ENCODE measurements around the gene SLC26A2. TPM values are rescaled to one million over a fixed set of nuclear protein-coding genes. Genes with fewer than 3 reads are reported as not detected.
A peak's percentile ranks its signal among the peaks of the same experiment; 100 is the strongest.

SLC26A2 gene
- total RNA-seq, 1 donor from 2014 or later, result 1.8 TPM

DNA sequence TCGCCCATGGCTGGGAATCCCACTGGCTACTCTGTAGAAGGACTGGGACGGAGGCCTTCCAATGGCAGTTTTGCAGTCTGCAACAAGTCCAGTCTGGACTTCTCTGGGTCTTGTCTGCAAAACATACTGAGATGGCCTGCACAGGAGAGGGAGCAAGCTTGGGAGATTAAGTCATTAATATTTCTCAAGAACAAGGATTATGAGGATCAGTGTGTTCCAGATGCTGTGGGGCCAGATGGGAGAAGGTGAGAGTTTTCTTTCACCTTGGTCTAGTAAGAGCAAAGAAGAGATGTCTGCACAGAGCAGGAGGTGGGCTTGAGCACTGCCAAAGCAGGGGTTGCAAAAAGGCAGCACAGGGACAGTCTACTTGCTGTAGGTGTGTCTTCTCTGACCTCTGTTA is 15.9 kb upstream of the SLC26A2 start, which contains the start of gene PDE6A:
PDE6A (minus strand) TSS at position 128 of the 400 bp plus-strand sequence; CDS start at position 8, 120 bp downstream.
- DNase-seq (ENCODE audit: low read depth) (no peak), FAIRE-seq (no peak)
- Histone ChIP-seq H3K4me3 (ENCODE audit: low read depth, low read length) (no peak within 1 kb of the TSS), H3K27me3 (ENCODE audit: control insufficient read depth, insufficient read depth, low read length) (no peaks in the 10 kb centered on the region), H3K36me3 (ENCODE audit: control insufficient read depth, insufficient read depth, low read length) (no peaks in the 10 kb centered on the region)
- no peak for TF ChIP-seq CTCF (IDR thresholded peaks at IDR 0.05; ENCODE audit: insufficient read depth, low read length, severe bottlenecking)

GRCh38 chr5:149946118-149946517 is 14.4 kb upstream of the SLC26A2 start:
- H3K4me3 ChIP-seq (ENCODE audit: low read depth, low read length), result no peak overlapping the region
- no peak for DNase-seq (ENCODE audit: low read depth)
- no peaks in the 10 kb centered on the region for H3K27me3 ChIP-seq (ENCODE audit: control insufficient read depth, insufficient read depth, low read length)
- TF ChIP-seq CTCF (IDR thresholded peaks at IDR 0.05; ENCODE audit: insufficient read depth, low read length, severe bottlenecking), result no peak
- no peaks in the 10 kb centered on the region for H3K36me3 ChIP-seq (ENCODE audit: control insufficient read depth, insufficient read depth, low read length)
- no peak for FAIRE-seq

GRCh38 chr5:149948993-149949392 is 11.6 kb upstream of the SLC26A2 start:
- Histone ChIP-seq H3K36me3 (ENCODE audit: control insufficient read depth, insufficient read depth, low read length) (no peaks in the 10 kb centered on the region), H3K27me3 (ENCODE audit: control insufficient read depth, insufficient read depth, low read length) (no peaks in the 10 kb centered on the region), H3K4me3 (ENCODE audit: low read depth, low read length) (no peak overlapping the region)
- TF ChIP-seq CTCF (IDR thresholded peaks at IDR 0.05; ENCODE audit: insufficient read depth, low read length, severe bottlenecking), result no peak
- no peak for FAIRE-seq
- peak; percentile 39 for DNase-seq (ENCODE audit: low read depth)

GRCh38 chr5:149951138-149951749 is 9.3 kb upstream of the SLC26A2 start:
- Histone ChIP-seq H3K36me3 (ENCODE audit: control insufficient read depth, insufficient read depth, low read length) (no peaks in the 10 kb centered on the region), H3K4me3 (ENCODE audit: low read depth, low read length) (no peak overlapping the region), H3K27me3 (ENCODE audit: control insufficient read depth, insufficient read depth, low read length) (no peaks in the 10 kb centered on the region)
- FAIRE-seq, result peak; percentile 13
- no peak for DNase-seq (ENCODE audit: low read depth)
- TF ChIP-seq CTCF (IDR thresholded peaks at IDR 0.05; ENCODE audit: insufficient read depth, low read length, severe bottlenecking), result no peak

GRCh38 chr5:149953436-149954121 is 7.0 kb upstream of the SLC26A2 start:
- Histone ChIP-seq H3K4me3 (ENCODE audit: low read depth, low read length) (no peak overlapping the region), H3K36me3 (ENCODE audit: control insufficient read depth, insufficient read depth, low read length) (no peaks in the 10 kb centered on the region), H3K27me3 (ENCODE audit: control insufficient read depth, insufficient read depth, low read length) (no peaks in the 10 kb centered on the region)
- no peak for TF ChIP-seq CTCF (IDR thresholded peaks at IDR 0.05; ENCODE audit: insufficient read depth, low read length, severe bottlenecking)
- DNase-seq (ENCODE audit: low read depth), result no peak
- no peak for FAIRE-seq
